ENCODE data around the gene VCL. TPM values are rescaled to one million over a fixed set of nuclear protein-coding genes. Genes with fewer than 3 reads are reported as not detected.
"Not testable (repeated sequence)": the region's sequence is repeated elsewhere in the genome, so short reads cannot be mapped to it uniquely, and the experiment has no call there.

Gene VCL
- total RNA-seq, 4 donors from 2014 or later, result 69.1 to 109 (median 90.1) TPM

- no peak for TF ChIP-seq CTCF (IDR thresholded peaks at IDR 0.05)
- no peak for DNase-seq (ENCODE audit: low spot score)
- ATAC-seq (ENCODE audit: low FRiP score), result peak; percentile 75
Measured at GRCh38 chr10:73998929-73999691, 1.2 kb downstream of the VCL start.

GRCh38 chr10:73999703-74000102, 1.8 kb downstream of the VCL start:
- DNase-seq (ENCODE audit: low spot score), result no peak
- no peak for ATAC-seq (ENCODE audit: low FRiP score)
- TF ChIP-seq CTCF (IDR thresholded peaks at IDR 0.05), result no peak

GRCh38 chr10:74000244-74000643, 2.3 kb downstream of the VCL start:
- not testable (repeated sequence) for DNase-seq (ENCODE audit: low spot score); ATAC-seq (ENCODE audit: low FRiP score)

GRCh38 chr10:74000892-74001669, 3.2 kb downstream of the VCL start:
- TF ChIP-seq CTCF (IDR thresholded peaks at IDR 0.05), result no peak
- ATAC-seq (ENCODE audit: low FRiP score) (no peak), DNase-seq (ENCODE audit: low spot score) (no peak)

- ATAC-seq (ENCODE audit: low FRiP score) (no peak), DNase-seq (ENCODE audit: low spot score) (no peak)
- no peak for TF ChIP-seq CTCF (IDR thresholded peaks at IDR 0.05)
Measured at GRCh38 chr10:74006269-74006668, 8.4 kb downstream of the VCL start.

- no peak for ATAC-seq (ENCODE audit: low FRiP score)
- DNase-seq (ENCODE audit: low spot score), result no peak
- TF ChIP-seq CTCF (IDR thresholded peaks at IDR 0.05), result no peak
Measured at GRCh38 chr10:74008212-74008731, 10.4 kb downstream of the VCL start.

GRCh38 chr10:74011017-74011416, 13.1 kb downstream of the VCL start:
- no peak for TF ChIP-seq CTCF (IDR thresholded peaks at IDR 0.05)
- DNase-seq (ENCODE audit: low spot score), result no peak
- no peak for ATAC-seq (ENCODE audit: low FRiP score)

All from omental fat pad (tissue), 4 donors.